Small intestine (tissue), 7 donors: Measurements from ENCODE around the gene SNX22. TPM values are rescaled to one million over a fixed set of nuclear protein-coding genes. Genes with fewer than 3 reads are reported as not detected.

ENCODE experiments used
- DNase-seq, 2 donors: peaks; one replicate each; pipeline versions ENCODE4 v3.0.0 to v3.0.0-alpha.2; 2013
- FAIRE-seq: peaks from 2 replicates; lab custom pipeline; 2012; peaks lifted over from hg19 to GRCh38; lab: Jason Lieb, UNC
- H3K27ac ChIP-seq, 3 donors: one replicate each; pipeline ENCODE4 v1.5.1; 2013; ENCODE audit warnings: low read length in 2 of 3, mild to moderate bottlenecking in 2 of 3, control low read depth in 1 of 3, inconsistent platforms in 1 of 3, low read depth in 1 of 3, moderate library complexity in 1 of 3
- H3K27me3 ChIP-seq, 3 donors: one replicate each; pipeline ENCODE4 v1.6.1; 2013; ENCODE audit warnings: low read length in 3 of 3, inconsistent platforms in 1 of 3; ENCODE audit not compliant: control insufficient read depth in 3 of 3, insufficient read depth in 3 of 3
- H3K36me3 ChIP-seq, 3 donors: one replicate each; pipeline ENCODE4 v1.6.1; 2013; ENCODE audit warnings: low read length in 3 of 3, inconsistent platforms in 1 of 3, low read depth in 1 of 3, mild to moderate bottlenecking in 1 of 3, moderate library complexity in 1 of 3; ENCODE audit not compliant: control insufficient read depth in 3 of 3, insufficient read depth in 2 of 3
- H3K4me1 ChIP-seq, 3 donors: one replicate each; pipeline ENCODE4 v1.6.1; 2013; ENCODE audit warnings: low read length in 2 of 3, inconsistent platforms in 1 of 3, low read depth in 1 of 3, mild to moderate bottlenecking in 1 of 3, moderate library complexity in 1 of 3; ENCODE audit not compliant: control insufficient read depth in 3 of 3, insufficient read depth in 2 of 3
- H3K4me3 ChIP-seq, 3 donors: one replicate each; pipeline ENCODE4 v1.5.1; 2013; ENCODE audit warnings: low read length in 3 of 3, control low read depth in 1 of 3, inconsistent platforms in 1 of 3, low read depth in 1 of 3, mild to moderate bottlenecking in 1 of 3, moderate library complexity in 1 of 3
- H3K9me3 ChIP-seq, 2 donors: one replicate each; pipeline ENCODE4 v1.6.1; 2013; ENCODE audit warnings: low read depth in 1 of 2, low read length in 1 of 2; ENCODE audit not compliant: control insufficient read depth in 2 of 2, insufficient read depth in 1 of 2
- WGBS, 3 donors: extraction: QIAGEN DNeasy Blood & Tissue Kit; methylation state at CpG; one replicate each; pipeline ENCODE4 v1.1.7; 2013; 5-methylcytosine and 5-hydroxymethylcytosine counted together
- polyA plus RNA-seq, 4 donors: library from polyadenylated mRNA; stranded (reverse) in 3 of 4; unstranded in 1 of 4; fragments of 200-250 nt in 3 of 4; fragments of 120-200 nt in 1 of 4; gene quantifications; one replicate each; pipeline versions ENCODE4 v1.2.1 to v1.2.3, GENCODE V29; 2013
- donor health status: healthy with polysubstance abuse.
- donor health status: control.
- donor health status: control.
- donor health status: Bipolar disorder and iron deficiency.
- donor health status: healthy.

SNX22 gene
- polyA plus RNA-seq, 4 donors = 0.54 to 1.8 (median 1.1) TPM

DNA sequence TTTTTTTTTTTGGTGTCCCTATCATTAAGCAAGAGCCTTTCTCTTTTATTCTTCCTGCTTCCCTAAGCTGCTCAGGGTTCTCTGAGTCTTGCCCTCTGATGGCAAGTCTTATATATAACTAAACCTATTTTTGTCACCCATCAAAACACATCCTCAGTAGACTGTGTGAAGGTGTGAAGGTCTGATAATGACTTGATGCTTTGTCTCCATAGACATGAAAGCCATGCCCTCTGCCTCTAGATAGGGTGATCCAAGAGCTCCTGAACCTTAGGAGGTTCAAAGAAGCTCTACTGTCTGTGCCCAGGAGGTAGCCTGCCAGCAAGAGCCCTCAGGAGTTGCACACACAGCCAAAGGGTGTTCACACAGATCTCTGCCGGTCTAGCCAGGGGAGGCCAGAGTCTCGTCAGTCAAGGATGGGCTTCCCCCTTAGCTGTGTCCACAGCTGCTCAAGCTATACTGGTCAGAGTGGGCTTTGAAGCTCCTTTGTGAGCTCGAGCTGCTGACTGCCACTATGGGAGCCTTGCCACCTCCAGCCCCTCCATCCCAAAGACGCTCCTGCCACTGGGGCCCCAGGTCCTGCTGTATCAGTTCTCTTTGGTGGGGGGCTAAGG, 13.1 kb upstream of the SNX22 start:
- no peak overlapping the region for H3K4me3 ChIP-seq
- WGBS, 3 donors = 92 to 95% (median 94%) methylated on average over 4 of the region's 4 CpGs
- no peaks in the 10 kb centered on the region for H3K27me3 ChIP-seq
- H3K27ac ChIP-seq = no peak overlapping the region
- H3K9me3 ChIP-seq = no peaks in the 10 kb centered on the region
- DNase-seq (no peak), FAIRE-seq (no peak)
- no peaks in the 10 kb centered on the region for H3K4me1 ChIP-seq
- H3K36me3 ChIP-seq = peaks cover 19 to 67% (median 28%) of the 10 kb centered on the region in 3 donors

DNA sequence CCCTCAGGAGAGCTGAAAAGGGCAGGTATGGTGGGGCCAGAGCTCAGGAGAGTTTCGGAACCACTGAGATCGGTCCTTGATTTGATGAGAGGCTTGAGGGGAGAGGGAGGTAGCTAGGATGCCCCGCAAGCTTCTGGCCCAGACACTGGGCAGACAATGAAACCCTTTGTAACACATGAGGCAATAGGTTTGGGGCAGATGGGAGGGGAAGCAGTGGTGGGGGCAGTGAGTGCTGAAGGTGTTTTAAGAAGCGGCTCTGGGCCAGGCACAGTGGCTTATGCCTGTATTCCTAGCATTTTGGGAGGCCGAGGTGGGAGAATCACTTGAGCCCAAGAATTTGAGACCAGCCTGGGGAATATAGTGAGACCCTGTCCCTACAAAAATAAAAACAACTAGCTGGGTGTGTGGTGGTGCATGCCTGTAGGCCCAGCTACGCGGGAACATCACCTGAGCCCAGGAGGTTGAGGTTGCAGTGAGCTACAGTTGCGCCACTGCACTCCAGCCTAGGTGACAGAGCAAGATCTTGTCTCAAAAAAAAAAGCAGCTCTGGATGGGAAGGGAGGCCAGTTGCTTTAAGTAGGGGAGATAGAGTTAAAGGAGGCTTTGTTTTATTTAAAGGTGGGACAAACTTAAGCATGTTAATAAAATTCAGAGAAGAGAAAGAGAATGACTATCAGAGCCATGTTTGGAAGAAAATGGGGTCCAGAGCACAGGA, 9.6 kb upstream of the SNX22 start:
- H3K27me3 ChIP-seq = no peaks in the 10 kb centered on the region
- 95 to 98% (median 97%) methylated on average over 8 of the region's 8 CpGs for WGBS, 3 donors
- H3K4me1 ChIP-seq = peaks cover 0 to under 1% (median 0%) of the 10 kb centered on the region in 3 donors
- no peak overlapping the region for H3K4me3 ChIP-seq
- H3K9me3 ChIP-seq = no peaks in the 10 kb centered on the region
- H3K36me3 ChIP-seq = peaks cover 9 to 61% (median 15%) of the 10 kb centered on the region in 3 donors
- DNase-seq = no peak
- FAIRE-seq = no peak
- no peak overlapping the region for H3K27ac ChIP-seq

DNA sequence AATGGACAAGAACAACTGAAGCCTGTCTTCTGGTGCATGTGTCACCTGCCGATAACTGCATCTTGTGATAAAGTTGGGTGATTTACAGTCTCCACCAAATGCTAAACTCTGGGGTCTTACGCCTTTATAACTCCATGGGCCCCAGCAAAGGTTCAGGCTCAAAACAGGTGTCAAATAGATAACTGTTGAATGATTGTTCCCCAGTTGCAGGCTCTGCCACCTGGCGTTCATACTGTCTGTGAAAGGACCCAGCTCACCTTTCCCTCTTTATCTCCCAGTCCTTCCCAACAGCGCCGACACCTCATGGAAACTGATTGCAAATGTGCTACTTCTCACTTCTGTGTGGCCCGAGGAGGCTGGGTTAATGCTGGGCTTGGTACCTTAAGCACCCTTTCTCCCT, 8.3 kb upstream of the SNX22 start:
- no peaks in the 10 kb centered on the region for H3K27me3 ChIP-seq
- DNase-seq (no peak), FAIRE-seq (no peak)
- no peaks in the 10 kb centered on the region for H3K9me3 ChIP-seq
- no peak overlapping the region for H3K27ac ChIP-seq
- H3K4me3 ChIP-seq = no peak overlapping the region
- peaks cover 0 to 5% (median 0%) of the 10 kb centered on the region in 3 donors for H3K4me1 ChIP-seq
- WGBS, 3 donors = 80 to 83% (median 83%) methylated on average over 6 of the region's 6 CpGs
- H3K36me3 ChIP-seq = peaks cover 4 to 55% (median 6%) of the 10 kb centered on the region in 3 donors

DNA sequence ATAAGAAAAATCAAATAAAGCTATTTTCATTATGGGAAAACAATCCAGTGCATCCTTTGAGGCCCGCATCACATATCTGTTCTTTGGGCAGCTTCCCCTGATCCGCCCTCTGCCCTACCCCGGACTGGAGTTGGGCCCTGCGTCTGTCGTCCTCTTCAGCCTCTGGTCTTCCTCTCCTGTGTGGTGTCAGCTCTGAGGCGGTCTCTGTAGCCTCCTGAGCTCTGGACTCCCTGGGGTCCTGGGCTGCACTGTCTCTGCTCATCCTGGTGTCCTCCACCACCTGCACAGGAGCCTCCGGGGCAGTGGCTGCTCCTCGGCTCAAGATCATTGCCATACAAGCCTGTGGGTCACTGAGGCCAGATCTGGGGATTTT, 7.4 kb upstream of the SNX22 start:
- Histone ChIP-seq H3K4me3 (no peak overlapping the region), H3K36me3 (peaks cover 4 to 49% (median 6%) of the 10 kb centered on the region in 3 donors), H3K27me3 (no peaks in the 10 kb centered on the region), H3K4me1 (peaks cover 0 to 5% (median 0%) of the 10 kb centered on the region in 3 donors), H3K9me3 (no peaks in the 10 kb centered on the region), H3K27ac (no peak overlapping the region)
- no peak for DNase-seq
- no peak for FAIRE-seq
- WGBS, 3 donors = 82 to 90% (median 87%) methylated on average over 8 of the region's 8 CpGs

DNA sequence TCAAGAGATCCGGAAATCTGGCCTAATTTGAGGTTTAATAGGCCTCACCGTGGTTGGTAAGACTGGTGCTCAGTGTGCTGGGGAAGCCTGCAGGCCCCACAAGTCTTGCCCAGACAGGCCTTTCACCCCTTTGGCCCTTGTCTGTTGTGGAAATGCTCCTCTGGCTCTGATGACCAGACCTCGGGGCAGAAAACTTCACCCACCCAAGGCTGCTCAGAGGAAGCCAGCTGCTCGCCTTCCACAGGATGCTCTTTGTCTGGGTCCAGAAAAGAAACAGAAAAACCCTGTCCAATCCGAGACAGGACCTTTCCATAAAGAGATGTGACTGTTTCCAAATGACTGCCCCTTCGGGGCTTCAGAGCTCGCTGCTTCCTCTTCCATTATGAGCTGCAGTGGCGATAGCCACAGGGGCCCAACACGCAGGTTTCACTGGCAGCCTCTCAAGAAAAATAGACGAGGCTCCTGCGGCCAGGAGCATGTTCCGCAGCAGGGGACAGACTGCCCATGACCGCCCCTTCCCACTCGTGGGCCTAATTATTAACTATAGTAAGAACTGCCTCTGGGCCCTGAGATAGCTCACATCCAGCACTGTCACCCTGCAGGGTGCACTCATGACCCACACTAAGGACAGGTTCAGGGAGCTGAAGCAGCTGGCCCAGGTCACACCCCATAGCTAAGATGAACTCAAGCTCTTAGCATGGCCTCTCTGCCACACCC, 6.8 kb upstream of the SNX22 start:
- DNase-seq (no peak), FAIRE-seq (no peak)
- no peaks in the 10 kb centered on the region for H3K27me3 ChIP-seq
- H3K9me3 ChIP-seq = no peaks in the 10 kb centered on the region
- WGBS, 3 donors = 79 to 86% (median 83%) methylated on average over 14 of the region's 14 CpGs
- H3K36me3 ChIP-seq = peaks cover 4 to 49% (median 6%) of the 10 kb centered on the region in 3 donors
- H3K4me1 ChIP-seq = peaks cover 0 to 5% (median 0%) of the 10 kb centered on the region in 3 donors
- H3K4me3 ChIP-seq = no peak overlapping the region
- no peak overlapping the region for H3K27ac ChIP-seq

DNA sequence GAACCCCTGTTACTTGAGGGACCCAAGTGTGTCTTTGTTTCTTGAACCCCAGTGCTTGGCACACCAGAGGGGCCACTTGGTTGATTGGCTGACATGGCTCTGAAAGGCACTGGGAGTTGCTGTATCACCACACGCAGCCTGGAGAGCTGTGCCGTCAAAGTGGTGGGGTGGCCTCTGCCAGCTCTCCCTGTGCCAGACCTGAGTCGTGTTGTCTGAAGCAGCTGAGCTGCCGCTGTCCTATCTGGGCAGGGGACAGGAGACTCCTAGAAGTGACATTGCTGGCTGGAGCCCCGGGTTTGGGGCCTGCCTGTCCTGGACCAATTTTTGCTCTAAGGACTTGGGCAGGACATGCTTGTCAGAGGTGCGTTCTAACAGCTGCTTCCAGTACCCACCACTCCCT, 5.5 kb upstream of the SNX22 start:
- Histone ChIP-seq H3K36me3 (peaks cover 3 to 49% (median 6%) of the 10 kb centered on the region in 3 donors), H3K27me3 (peaks cover 0 to under 1% (median 0%) of the 10 kb centered on the region in 3 donors), H3K9me3 (no peaks in the 10 kb centered on the region), H3K27ac (no peak overlapping the region), H3K4me1 (peaks cover 0 to 5% (median 0%) of the 10 kb centered on the region in 3 donors), H3K4me3 (no peak overlapping the region)
- 86 to 93% (median 87%) methylated on average over 6 of the region's 6 CpGs for WGBS, 3 donors
- DNase-seq (no peak), FAIRE-seq (no peak)

DNA sequence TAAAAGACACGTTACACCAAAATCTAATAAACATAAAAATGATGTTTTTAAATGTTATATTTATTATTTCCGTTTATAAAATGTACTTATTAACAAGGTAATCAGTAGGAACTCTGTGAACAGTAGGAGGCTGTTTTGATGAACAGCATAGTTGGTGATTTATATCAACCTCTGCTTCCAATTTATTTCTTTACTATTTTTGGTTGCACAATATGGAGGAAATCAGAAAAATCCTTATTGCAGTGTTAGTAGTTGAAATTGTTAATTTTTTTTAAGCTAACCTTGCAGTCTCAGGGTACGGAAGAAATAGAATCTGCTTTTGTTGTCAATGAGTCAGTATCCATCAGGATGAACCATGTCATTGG, 5.0 kb upstream of the SNX22 start:
- peaks cover 0 to 8% (median 0%) of the 10 kb centered on the region in 3 donors for H3K4me1 ChIP-seq
- WGBS, 3 donors = 90 to 97% (median 93%) methylated on average over 3 of the region's 3 CpGs
- no peak overlapping the region for H3K4me3 ChIP-seq
- H3K27me3 ChIP-seq = peaks cover 0 to 4% (median 0%) of the 10 kb centered on the region in 3 donors
- H3K36me3 ChIP-seq = peaks cover 2 to 44% (median 3%) of the 10 kb centered on the region in 3 donors
- no peak for DNase-seq
- FAIRE-seq = no peak
- H3K9me3 ChIP-seq = no peaks in the 10 kb centered on the region
- H3K27ac ChIP-seq = no peak overlapping the region

DNA sequence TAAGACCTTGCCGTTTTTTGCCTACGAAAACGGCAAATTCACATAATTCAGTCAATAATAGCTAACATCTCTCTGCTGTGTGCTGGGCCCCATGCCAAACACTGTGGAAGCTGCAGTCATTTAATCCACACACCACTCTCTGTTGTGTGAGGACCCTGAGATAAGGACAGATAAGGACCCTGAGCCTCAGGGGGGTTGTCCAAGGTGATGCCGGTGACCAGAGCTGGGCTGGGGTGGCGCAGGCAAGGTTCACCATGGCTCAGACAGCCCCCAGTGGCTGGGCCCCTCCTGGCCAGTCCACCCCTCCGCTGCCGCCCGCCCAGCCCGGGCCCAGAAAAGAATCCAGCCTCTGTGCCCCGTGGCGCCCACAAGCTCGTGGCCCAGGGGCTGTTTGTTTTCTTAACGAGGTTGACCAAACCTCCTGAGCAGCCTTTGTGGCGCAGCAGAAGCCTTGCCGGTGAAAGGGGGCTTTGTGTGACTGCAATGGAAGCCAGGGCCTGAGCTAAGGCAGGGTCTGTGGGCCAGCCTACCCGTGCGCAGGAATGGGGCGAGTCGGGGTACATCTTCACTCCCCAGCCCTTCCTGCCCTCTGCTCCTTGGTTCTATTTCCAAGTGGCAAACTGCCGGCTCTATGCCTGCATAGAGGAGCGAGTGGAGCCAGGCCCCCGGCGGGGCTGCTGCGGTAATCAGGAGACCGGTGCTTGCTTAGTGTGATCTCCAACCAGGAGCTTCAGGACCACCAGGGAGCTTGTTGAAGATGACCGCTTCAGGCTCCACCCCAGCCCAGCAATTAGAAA, 4.4 kb upstream of the SNX22 start:
- Histone ChIP-seq H3K4me3 (no peak overlapping the region), H3K27me3 (peaks cover 0 to 9% (median 4%) of the 10 kb centered on the region in 3 donors), H3K9me3 (no peaks in the 10 kb centered on the region), H3K27ac (no peak overlapping the region), H3K36me3 (peaks cover 2 to 38% (median 3%) of the 10 kb centered on the region in 3 donors), H3K4me1 (peaks cover 0 to 11% (median 0%) of the 10 kb centered on the region in 3 donors)
- 87 to 91% (median 90%) methylated on average over 26 of the region's 26 CpGs for WGBS, 3 donors
- FAIRE-seq (no peak), DNase-seq (no peak)
